Liver (tissue), 2 donors: ENCODE data around the gene MBNL2.

Source experiments
- EGR1 ChIP-seq, 2 donors: IDR thresholded peaks; 2 replicates each; pipeline ENCODE4 v1.6.1; 2016 to 2018; ENCODE audit warnings: antibody characterized with exemption in 2 of 2, low read depth in 2 of 2
- FOXA1 ChIP-seq: IDR thresholded peaks from 2 replicates; pipeline ENCODE4 v1.6.1; 2016; ENCODE audit warnings: antibody characterized with exemption
- JUND ChIP-seq, 2 donors: IDR thresholded peaks; 2 replicates each; pipeline ENCODE4 v1.6.1; 2016; ENCODE audit warnings: antibody characterized with exemption in 2 of 2
- MAX ChIP-seq: IDR thresholded peaks from 2 replicates; pipeline ENCODE4 v1.6.1; 2016; ENCODE audit warnings: antibody characterized with exemption
- donor health status: healthy.

DNA sequence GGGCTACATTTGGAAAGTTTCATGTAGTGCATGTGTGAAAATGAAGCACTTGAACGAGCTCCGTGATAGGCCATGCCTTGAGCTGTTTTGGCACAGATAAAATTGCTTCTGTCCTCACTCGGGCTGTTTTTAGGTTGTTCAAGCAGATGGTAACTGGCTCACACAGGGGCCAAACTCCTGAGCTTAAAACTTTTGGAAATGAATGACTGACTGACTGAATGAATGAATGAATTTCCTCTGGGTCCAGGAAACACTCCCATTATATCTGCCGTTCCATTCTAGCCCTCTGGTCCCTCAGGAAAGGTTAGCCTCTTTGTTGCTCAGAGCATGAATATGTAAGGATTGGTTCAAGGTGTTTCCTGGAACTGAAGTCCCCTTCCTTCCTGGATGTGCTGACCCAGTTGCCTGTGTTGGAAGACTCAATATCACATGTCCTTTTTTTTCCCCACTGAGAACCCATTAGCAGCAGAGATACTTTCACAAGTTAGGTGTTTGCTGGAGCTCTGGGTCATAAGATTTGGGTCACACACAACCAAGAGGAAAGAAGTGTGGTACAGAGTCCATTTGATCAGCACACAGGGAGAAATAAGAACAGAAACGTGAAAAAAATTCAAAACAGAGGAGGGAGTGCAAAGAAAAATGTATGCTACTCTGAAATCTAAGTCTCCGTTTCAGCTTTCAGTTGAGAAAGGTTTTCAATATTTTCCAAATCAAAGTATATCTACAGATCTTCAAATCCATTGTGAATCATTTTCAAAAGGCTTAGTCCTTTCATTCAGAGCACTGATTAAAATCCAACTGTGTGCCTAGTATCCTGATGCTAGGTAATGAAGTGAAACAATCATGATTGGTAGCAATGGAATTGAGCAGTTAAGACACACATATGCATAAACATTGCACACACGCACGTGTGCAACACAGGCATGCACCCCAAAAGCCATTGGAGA is 18.9 kb downstream of the MBNL2 start:
- TF ChIP-seq JUND (IDR thresholded peaks at IDR 0.05) (no peak), FOXA1 (no peak), EGR1 (IDR thresholded peaks at IDR 0.05; ENCODE audit: low read depth in 2 of 2) (no peak), MAX (no peak)
